HG03571 (cell line): ENCODE data around the gene ADH1B.
"Not testable (repeated sequence)": the region's sequence is repeated elsewhere in the genome, so short reads cannot be mapped to it uniquely, and the experiment has no call there.

ENCODE experiments used
- ATAC-seq: cut with Tn5 transposase; IDR thresholded peaks from one replicate; pipeline ENCODE4 v1.9.1; 2021; ENCODE audit not compliant: unreplicated experiment

Gene ADH1B

DNA sequence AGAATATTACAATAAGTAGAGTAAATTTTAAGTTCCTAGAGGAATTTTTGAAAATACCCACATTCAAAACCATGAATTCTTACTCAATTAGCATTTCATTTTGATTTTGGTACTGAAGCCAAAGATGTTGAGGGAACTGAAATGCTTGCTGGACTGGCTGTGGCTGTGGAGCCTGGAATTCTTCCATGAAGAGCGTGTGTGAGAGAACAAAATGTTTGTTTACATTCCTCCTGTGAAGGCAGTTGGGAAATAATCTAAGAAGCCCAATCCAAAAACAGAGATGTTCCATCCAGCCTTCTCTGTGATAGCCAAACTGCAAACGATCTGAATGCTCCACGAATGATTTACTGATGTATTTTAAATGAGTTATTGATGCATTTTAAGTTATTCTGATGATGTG, 3.8 kb upstream of the ADH1B start:
- no peak for ATAC-seq

DNA sequence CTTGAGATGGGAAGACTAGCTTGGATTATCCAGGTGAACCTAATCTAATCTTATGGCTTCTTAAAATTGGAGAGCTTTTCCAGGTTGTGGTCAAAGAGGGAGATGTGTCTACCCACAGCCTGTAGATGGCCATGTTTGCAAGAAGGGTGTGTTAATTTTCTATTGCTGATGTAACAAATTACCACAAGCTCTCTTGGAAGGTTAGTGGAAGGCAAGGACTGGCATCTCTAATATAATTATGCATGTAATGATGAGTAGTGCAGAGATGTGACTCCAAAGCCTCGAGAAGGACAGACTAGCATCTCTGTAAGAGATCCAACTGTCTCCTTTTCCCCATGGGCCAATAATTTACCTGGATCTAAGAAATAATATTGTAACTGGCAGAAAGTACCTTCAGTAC, 3.2 kb upstream of the ADH1B start:
- ATAC-seq: no peak

DNA sequence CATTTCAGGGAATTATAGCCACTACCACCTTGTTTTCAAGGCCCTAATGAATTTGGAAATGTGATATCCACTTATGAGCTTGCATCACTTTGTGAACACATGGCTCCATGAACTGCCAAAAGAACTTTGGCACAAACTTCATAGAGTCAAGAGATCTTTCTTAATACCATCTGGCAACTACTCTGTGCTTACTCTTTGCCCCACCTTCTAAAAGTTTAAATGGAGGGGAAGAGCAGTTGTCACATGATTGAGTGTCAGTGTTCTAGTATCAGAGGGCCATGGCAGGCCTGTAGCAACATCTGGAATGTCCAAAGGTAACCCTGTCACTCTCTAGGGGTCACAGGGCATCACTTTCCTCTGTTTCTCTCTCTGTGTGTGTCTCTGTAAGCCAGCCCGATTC, 2.6 kb upstream of the ADH1B start:
- ATAC-seq: no peak

DNA sequence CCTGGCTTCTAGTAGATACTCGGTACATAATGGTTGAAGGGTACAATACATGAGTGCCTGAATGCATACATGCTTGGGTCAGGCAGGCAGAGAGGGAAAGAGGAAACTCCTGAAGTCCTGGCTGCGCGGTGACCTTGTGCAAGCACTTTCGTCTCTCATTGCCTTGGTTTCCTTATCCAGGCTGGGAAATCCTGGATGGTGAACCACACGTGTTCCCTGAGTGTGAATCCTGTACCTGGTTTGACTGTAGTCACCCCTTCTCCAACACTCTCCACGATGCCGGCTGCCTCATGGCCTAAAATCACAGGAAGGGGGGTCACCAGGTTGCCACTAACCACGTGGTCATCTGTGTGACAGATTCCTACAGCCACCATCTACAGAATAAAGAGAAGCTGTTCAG, 3.4 kb downstream of the ADH1B start:
- not testable (repeated sequence) for ATAC-seq

DNA sequence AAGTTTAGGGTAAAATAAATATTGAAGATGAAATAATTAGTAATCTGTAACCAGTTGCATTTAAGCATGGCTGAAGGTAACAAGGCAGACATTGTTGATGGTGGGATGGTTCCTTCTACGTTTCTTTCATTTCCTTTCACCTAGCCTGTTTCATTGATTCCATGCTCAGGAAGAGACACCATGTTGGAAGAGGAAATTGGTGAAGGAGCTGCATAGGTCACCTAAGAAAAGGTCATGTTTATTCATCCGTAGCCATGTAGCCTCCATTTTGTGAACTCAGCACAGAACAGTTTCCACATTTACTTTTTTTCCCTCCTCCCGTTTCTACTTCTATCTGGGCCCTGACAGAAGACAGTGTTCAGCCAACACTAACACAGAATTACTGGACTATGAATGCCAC, 3.8 kb downstream of the ADH1B start:
- ATAC-seq: no peak

DNA sequence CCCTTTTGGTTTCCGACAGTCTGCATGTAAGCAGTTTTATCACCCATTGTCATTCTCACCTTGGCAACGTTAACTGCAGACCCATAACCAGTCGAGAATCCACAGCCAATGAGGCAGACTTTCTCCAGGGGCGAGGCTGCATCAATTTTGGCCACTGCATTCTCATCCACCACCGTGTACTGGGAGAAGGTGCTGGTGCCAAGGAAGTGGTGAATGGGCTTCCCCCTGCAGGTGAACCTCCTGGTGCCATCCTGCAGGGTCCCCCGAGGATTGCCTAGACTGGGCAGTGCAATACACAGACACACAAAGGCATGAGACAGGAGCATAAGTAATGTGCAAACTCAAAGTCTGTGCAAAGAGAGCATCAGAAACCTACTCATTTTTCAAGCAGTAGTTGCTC, 5.4 kb downstream of the ADH1B start:
- ATAC-seq: no peak

DNA sequence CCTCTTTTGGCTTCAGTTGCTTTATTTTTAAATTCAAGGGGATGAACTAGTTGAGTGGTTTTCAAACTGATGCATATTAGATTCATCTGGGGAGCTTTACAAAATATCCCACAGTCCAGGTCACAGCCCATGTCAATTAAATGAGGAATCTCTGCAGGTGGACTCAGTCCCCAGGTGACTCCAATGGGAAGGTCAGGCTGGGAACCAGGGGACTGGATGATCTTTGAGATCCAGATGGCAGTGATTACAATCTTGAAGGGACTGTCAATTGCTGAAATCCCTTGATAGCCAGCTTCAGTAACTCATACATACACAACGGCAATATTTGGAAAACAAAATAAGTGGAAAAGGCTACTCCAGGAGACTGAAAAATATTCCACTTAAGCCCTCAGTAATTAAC, 7.0 kb downstream of the ADH1B start:
- no peak for ATAC-seq

DNA sequence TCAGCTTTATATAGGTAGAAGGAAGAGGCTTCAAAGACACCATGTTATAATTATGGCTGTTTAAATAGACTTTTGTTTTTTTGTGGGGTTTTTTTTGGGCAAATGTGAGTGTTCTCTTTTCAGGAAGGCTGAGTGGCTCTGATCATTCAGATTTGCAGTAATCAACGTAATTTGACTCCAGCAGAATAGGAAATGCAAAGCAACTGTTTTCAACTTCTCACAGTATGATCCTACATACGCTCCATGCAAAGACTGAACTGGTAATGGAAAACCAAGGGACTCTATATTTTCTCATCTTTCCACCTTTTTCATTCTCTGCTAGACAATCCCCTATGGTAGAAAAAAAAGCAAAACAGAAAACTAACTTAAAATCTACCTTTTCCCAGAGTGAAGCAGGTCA, 10.8 kb downstream of the ADH1B start:
- ATAC-seq: no peak

DNA sequence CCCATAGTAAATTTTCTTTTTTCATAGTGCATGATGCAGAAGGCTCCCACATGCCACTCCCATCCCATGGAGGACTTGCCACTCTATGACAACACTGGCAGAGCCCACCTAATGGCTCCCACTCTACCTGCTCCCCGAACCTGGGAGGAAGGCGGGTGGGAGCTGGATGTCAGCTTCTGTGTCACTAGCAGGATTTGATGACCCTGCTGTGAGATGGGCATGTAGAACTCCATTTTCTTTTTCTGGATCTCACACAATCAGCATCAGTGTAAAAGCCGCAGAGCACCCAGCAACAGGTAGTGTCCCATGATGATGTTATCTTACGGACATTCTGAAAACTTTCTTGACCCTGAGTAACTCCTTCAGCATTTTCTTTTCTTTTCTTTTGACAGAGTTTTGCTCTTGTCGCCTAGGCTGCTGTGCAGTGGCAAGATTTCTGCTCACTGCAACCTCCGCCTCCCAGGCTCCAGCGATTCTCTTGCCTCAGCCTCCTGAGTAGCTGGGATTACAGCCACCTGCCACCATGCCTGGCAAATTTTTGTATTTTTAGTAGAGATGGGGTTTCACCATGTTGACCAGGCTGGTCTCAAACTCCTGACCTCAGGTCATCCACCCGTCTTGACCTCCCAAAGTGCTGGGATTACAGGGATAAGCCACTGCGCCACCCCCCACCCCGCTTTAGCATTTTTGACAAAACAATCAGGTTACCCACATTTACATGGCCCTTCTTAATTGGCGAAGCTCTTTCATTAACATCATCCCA, 15.4 kb downstream of the ADH1B start:
- no peak for ATAC-seq

DNA sequence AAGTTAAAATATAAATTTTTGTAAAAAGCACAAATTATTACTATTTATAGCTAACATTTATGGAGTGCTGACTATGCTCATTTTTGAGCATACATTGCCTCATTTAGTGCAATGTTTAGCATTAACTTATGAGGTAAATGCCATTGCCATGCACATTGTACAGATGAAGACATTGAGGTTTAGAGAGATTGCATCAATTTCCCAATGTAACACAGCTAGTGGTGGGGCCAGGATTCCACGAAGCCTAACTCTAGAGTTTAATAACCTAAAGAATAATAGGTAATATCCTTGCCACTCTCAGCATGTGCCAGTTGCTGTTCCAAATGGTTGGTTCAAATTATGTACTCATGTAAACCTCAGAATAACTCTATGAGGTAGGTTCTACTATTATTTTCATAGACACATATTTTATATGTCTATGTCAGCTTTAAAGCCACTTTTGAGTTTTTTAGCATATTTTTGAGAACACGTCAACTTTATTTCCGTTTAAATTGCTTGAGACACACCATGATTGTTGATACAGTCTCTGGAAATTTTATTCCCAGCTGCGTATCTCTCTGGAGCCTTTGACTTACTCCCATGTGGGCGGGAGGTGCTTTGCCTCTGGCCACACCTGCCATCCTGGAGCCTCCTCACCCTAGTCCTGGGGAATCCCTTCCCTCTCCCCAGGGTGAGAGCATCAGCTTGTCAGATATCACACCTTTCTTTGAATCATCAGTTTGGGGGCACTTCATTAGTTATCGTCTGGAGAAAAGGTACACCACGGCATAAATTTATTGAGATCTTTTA, 19.6 kb downstream of the ADH1B start:
- no peak for ATAC-seq

DNA sequence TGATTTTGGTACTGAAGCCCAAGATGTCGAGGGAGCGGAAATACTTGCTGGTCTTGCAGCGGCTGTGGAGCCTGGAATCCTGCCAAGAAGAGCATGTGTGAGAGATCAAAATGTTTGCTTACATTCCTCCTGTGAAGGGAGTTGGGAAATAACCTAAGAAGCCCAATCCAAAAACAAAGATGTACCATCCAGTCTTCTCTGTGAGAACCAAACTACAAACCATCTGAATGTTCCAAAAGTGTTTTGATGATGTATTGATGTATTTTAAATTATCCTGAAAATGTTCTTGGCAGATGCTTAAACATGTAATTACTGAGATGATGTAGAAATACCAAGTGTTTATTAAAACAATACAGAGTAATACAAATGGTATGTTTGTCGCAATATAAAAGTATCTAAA, 20.3 kb downstream of the ADH1B start:
- ATAC-seq: no peak

DNA sequence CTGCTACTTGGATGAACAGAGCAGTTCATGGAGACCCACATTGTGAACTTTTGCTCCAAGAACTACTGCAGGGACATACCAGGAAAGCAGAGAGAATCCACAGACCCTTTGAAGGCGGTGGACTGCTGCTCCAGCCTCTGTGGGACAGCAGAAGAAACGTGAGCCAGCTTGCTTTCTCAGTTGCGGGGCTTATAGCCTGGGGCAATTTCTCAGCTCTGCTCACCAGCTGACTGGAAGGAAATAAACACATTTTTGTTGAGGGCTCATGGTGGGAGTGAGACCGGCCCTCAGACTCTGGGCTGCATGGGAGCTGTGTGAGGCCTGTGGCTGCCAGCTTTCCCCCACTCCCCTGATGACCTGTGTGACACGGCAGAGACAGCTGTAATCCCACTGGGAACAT, 27.8 kb downstream of the ADH1B start:
- ATAC-seq: no peak

DNA sequence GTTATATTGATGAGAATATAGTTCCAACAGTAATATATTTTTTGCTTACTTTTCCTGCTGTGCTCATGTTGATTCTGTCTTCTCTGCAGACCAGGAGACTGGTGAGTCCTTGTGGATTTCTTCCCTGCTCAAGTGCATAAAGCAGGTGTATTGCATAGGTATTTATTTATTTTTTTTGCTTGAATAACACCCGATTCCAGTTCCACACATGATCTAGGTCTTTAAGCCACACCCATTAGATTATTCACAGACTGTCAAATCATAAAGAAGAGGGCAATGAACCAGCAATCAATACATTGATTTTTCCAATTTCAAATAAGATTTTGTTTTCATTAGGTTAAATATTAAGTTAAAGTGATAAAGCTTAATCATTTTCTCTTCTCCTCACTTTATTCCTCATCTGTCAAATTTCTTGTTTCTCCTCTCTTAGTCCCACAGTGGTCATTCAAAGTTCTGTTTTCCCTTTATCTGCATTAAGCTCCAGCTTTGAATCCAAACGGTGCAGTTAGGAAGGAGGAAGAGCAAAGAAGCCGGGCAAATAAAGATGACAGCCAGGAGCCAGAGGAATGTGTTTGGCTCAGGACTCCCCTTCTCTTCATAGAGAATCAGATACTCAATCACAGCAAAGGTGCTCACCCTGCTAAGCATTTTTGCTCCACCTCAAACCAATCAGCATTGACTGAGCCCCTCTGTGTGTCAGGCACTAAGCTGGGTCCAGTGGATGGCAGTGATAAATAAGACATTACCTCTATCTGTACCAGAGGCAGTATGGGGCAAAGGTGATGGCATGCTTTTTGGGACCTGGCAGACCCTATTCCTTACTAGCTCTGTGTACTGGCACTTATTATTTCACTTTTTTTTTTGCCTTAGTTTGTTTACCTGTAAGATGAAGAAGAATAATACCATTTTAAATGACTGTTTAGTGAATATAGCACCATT, 30.1 kb downstream of the ADH1B start, which contains the start of gene ADH1A:
ADH1A (minus strand) TSS at position 138 of the 939 bp plus-strand sequence; CDS start at position 67, 71 bp downstream.
- ATAC-seq: no peak

DNA sequence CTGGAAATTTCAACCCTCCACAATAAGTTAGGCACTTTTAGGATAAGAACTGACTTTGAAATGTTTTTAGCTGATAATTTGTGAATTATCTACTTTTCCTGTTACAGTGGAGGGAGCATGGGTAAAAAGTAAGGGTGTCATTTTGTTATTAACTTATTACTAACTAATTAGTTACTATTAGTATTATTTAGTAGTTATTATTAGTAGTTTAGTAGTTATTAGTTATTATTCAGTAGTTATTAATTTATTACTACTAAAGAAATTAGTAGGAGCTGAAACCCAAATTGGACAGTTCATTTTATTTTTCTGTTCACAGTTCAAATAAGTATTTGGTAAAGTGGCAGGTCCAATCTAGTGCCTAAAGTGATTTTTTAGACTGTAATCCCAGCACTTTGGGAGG, 35.8 kb downstream of the ADH1B start:
- ATAC-seq: no peak

DNA sequence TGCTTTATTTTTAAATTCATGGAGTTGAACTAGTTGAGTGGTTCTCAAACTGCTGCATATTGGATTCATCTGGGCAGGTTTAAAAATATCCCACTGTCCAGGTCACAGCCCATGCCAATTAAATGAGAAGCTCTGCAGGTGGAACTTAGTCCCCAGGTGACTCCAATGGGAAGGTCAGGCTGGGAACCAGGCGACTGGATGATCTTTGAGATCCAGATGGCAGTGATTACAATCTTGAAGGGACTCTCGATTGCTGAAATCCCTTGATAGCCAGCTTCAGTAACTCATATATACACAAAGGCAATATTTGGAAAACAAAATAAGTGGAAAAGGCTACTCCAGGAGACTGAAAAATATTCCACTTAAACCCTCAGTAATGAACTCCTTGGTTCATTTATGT, 38.5 kb downstream of the ADH1B start:
- no peak for ATAC-seq

DNA sequence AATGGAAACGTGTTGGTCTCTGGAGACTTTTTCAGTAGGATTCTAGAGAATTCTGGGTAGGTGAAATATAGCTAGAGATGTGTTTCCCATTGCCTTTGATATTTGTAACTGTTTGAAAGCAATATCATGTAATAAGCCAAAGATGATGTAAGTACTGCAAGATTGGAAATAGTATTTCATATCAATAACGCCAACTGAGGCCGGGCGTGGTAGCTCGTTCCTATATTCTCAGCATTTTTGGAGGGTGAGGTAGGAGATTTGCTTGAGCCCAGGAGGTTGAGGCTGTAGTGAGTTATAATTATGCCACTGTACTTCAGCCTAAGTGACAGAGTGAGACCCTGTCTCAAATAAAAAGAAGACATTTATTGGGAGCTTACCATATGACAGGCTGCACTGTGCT, 39.9 kb downstream of the ADH1B start:
- ATAC-seq: no peak

DNA sequence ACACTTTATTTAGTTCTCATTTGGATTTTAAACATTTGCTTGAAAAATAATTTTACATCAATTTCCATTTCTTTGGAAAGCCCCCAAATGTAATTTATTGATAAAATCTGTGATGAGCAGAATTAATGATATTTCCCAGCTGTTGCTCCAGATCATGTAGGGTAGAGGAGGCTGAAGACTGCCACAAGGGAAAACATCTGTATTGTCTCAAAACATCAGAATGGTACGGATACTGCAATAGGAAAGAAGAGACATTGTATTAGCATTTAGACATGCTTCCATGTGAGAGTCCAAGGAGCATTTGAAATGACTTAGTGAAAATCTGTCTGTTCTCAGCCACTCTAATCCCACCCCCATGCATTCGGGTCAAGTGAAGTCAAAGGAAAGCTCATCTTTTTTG, 44.8 kb downstream of the ADH1B start:
- ATAC-seq: no peak

DNA sequence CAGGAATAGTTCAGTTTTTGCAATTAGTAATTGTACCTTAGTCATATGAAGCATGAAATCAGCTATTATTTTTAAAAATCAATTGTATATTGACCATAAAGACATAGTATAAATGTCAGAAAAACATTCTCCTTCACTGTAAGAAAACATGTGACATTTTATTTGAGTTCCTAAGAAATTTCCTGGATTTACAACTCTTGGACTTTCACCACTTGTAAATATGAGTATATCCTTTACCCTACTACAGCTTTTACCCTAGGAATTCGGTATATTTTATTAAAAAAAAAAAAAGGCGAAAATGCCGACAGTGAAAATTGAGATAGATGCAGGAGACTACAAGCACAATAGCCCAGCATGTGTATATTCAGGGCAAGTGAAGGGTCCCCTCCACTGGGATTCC, 45.3 kb downstream of the ADH1B start:
- ATAC-seq: no peak

DNA sequence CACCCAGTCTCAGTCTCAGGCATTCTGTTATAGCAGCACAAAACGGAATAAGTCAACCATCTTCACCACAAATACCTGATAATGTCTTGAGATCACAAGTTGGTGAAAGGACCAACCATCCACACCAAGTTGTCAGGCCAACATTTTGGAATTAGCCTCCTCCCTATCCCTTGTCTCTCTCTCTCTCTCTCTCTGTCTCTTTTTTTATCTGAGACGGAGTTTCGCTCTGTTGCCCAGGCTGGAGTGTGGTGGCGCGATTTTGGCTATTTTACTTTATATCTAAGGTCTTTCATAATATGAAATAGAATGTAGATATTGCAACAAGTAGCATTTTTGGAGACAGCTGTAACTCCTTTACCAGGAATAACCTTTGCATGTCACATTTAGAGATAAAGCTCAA, 46.2 kb downstream of the ADH1B start:
- ATAC-seq: no peak

DNA sequence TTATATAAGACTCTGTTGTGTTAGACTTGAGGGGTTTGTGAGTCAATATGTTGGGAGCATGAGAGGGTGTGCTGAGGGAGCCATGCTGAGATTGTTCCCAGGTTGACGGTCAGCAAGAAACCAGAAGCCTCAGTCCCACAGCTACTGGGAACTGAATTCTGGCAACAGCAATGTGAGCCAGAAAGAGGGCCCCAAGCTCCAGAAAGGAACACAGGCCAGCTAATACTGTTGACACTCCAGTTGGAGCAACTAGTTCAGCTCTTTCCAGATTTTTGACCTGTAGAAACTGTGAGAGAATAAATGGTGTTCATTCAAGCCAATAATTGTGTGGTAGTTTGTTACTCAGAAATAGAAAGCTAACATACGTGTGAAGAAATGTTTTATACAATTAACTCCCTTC, 47.5 kb downstream of the ADH1B start:
- ATAC-seq: no peak

DNA sequence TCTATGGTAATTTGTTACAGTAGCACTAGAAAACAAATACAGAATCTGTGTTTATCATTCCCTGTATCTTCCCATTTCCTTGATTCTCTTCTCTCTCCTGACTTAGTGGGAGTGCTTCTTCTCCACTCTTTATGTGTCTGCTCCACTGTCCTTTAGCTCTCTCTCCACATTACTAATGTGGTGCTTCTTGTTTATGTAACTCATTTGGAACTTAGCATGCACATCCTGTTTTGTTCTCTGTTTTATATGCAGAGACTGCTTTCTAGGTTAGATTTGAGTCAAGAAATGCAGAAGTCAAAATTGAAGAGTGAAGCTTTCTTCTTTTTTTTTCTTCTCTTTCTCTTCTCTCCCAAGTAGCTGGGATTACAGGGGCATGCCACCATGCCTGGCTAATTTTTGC, 56.3 kb downstream of the ADH1B start:
- no peak for ATAC-seq
